GM12865 (cell line): ENCODE results near the gene PILRA.

ENCODE experiments used
- DNase-seq: peaks from one replicate; pipeline ENCODE4 v3.0.0; 2010; ENCODE audit warnings: low read depth
- H3K4me3 ChIP-seq: 2 replicates; pipeline ENCODE4 v1.5.1; 2011; ENCODE audit warnings: mild to moderate bottlenecking, low read depth, low read length, control low read depth
- CTCF ChIP-seq: IDR thresholded peaks from 2 replicates; pipeline ENCODE4 v1.5.1; 2011; ENCODE audit warnings: low read length, control low read depth, low read depth, inconsistent platforms; ENCODE audit not compliant: insufficient read depth; ENCODE audit errors: missing control alignments

Gene PILRA

GRCh38 chr7:100353685-100354330 is 19.5 kb upstream of the PILRA start:
- H3K4me3 ChIP-seq: no peak overlapping the region
- TF ChIP-seq CTCF: no peak
- no peak for DNase-seq

- DNase-seq: no peak
- no peak for TF ChIP-seq CTCF
Observed at GRCh38 chr7:100356416-100357068, 16.7 kb upstream of the PILRA start.

GRCh38 chr7:100357131-100357561 is 16.1 kb upstream of the PILRA start:
- no peak overlapping the region for H3K4me3 ChIP-seq
- no peak for TF ChIP-seq CTCF
- no peak for DNase-seq

More at GRCh38 chr7:100356416-100357068, 16.7 kb upstream of the PILRA start:
- H3K4me3 ChIP-seq: no peak overlapping the region

- peak; percentile 38 for DNase-seq
- TF ChIP-seq CTCF: peak; percentile 26
- no peak within 1 kb of the TSS for H3K4me3 ChIP-seq
Observed at GRCh38 chr7:100358027-100358856, 15.0 kb upstream of the PILRA start, which contains the start of gene PILRB. PILRB (plus strand) TSS chr7:100358117; CDS start chr7:100358303, 186 bp downstream.

GRCh38 chr7:100358857-100359212 is 14.5 kb upstream of the PILRA start:
- no peak for TF ChIP-seq CTCF
- no peak overlapping the region for H3K4me3 ChIP-seq
- no peak for DNase-seq

- no peak overlapping the region for H3K4me3 ChIP-seq
- no peak for TF ChIP-seq CTCF
- no peak for DNase-seq
Observed at GRCh38 chr7:100360135-100360854, 13.0 kb upstream of the PILRA start.
